ENCODE results near the gene IL1F10. TPM values are rescaled to one million over a fixed set of nuclear protein-coding genes. Genes with fewer than 3 reads are reported as not detected.

IL1F10 gene
- total RNA-seq, 2 experiments from 2014 or later, result not detected

DNA sequence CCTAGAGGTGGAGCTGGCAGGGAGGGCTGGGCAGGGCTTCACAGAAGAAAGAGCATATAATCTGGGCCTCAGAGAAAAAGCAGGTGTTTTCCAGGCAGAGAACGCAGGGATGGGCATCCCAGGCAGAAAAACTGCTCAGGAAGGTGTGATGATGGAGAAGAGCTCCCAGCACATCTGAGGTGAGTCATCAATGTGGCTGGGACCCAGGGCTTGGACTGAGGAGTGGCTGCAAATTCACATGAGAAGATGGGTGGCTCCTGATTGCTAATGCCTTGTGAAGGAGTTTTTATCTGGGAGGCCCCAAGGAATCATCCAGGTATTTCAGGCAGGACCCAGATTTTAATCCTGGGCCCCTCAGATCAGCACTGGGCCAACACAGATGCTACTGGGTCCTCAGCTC lies 10.2 kb downstream of the IL1F10 start:
- Mint-ChIP-seq H3K36me3 (ENCODE audit: low read depth) (no peaks in the 10 kb centered on the region), H3K27ac (no peak overlapping the region), H3K4me3 (no peak overlapping the region), H3K27me3 (peaks cover 11% of the 10 kb centered on the region), H3K4me1 (peaks cover 4% of the 10 kb centered on the region), H3K9me3 (no peaks in the 10 kb centered on the region)
- ChIA-PET POLR2A (no interaction called here), CTCF (interaction anchor here (0.7 to 3.4 kb wide), 3 partner anchors 59 to 121 kb away, joined by 4 to 22 read pairs (median 17); no protein-coding TSS in a partner anchor)
- no peak for DNase-seq

DNA sequence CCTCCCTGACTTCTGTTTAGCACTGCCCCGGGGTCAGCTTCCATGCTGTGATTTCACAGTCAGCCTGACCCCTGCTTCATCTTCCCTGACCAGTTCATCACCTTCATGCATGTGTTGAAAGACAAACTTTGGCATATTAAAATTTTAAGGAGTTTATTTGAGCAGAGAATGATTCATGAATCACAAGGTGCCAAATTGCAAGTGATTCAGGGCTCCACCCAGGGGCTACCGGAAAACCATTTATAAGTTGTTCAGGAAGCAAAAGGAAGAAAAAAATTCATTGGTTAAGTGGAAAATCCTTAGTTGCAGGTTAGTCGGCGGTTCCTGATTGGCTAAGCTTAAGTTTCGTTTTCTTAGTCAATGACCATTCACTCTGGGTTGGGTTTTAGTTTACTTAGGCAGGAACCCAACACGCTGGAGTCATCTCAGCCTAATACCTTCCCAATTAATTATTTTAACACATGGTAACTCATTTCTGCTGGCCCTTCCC lies 10.6 kb downstream of the IL1F10 start:
- H3K36me3 Mint-ChIP-seq (ENCODE audit: low read depth), result no peaks in the 10 kb centered on the region
- H3K4me1 Mint-ChIP-seq, result peaks cover 4% of the 10 kb centered on the region
- H3K27me3 Mint-ChIP-seq, result peaks cover 15% of the 10 kb centered on the region
- H3K4me3 Mint-ChIP-seq, result no peak overlapping the region
- CTCF ChIA-PET, result interaction anchor here (0.7 to 3.4 kb wide), 3 partner anchors 58 to 121 kb away, joined by 4 to 22 read pairs (median 17); no protein-coding TSS in a partner anchor
- POLR2A ChIA-PET, result no interaction called here
- H3K9me3 Mint-ChIP-seq, result no peaks in the 10 kb centered on the region
- no peak overlapping the region for H3K27ac Mint-ChIP-seq
- no peak for DNase-seq

DNA sequence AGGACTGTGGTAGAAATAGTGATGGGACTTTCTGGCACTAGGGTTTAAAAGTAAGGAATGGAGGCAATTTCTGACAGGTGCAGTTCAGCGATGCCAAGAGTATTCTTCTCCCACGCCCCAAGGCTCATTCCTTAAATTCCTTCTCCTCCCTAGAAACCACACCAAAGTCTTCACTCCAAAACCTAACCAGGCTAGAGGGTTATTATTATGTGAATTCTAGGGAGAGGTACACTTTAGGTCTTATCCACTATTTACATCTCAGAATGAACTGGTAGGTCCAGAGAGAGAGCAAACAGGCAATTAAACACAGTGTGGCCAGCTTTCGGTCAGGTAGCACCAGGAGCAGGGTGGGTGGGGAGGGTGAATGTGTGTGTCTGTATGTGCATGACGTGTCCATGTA lies 11.4 kb downstream of the IL1F10 start:
- peaks cover 4% of the 10 kb centered on the region for H3K4me1 Mint-ChIP-seq
- H3K4me3 Mint-ChIP-seq, result no peak overlapping the region
- H3K36me3 Mint-ChIP-seq (ENCODE audit: low read depth), result no peaks in the 10 kb centered on the region
- no peak for DNase-seq
- H3K27ac Mint-ChIP-seq, result no peak overlapping the region
- POLR2A ChIA-PET, result interaction anchor here (1.3 kb wide), 1 partner anchor 120 kb away, joined by 4 read pairs; no protein-coding TSS in a partner anchor
- no peaks in the 10 kb centered on the region for H3K9me3 Mint-ChIP-seq
- peaks cover 15% of the 10 kb centered on the region for H3K27me3 Mint-ChIP-seq
- CTCF ChIA-PET, result interaction anchor here (1.3 to 3.4 kb wide), 13 partner anchors 10 to 311 kb away, joined by 3 to 78 read pairs (median 9); partner anchors contain the start of genes IL1F10 and PSD4

DNA sequence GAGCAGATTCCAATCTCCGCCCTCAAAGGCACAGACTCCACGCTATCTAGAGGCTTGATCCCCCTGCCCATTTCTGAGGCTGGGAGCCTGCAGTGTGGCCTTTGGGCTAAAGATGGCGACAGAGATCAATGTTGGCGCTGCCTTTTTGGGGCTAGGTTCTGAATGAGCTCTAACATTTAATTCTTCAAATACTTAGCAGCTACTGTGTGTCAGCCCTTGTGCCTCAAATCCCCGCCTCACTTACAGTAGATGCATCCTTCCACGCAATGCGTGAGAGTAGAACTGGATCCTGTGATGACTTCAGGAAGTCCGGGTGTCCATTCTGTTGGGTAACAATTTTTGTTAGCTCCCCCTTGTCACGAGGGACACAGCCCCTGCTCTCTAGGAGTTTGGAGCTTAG lies 12.4 kb downstream of the IL1F10 start:
- peaks cover 6% of the 10 kb centered on the region for H3K4me1 Mint-ChIP-seq
- DNase-seq, result peak; percentile 60
- ChIA-PET POLR2A (interaction anchor here (0.5 to 1.3 kb wide), 2 partner anchors 95 to 119 kb away, joined by 3 to 4 read pairs; no protein-coding TSS in a partner anchor), CTCF (interaction anchor here (0.6 to 3.4 kb wide), 44 partner anchors 8 to 310 kb away, joined by 3 to 78 read pairs (median 5); partner anchors contain the start of genes IL1F10 and PSD4)
- peaks cover 15% of the 10 kb centered on the region for H3K27me3 Mint-ChIP-seq
- no peak overlapping the region for H3K27ac Mint-ChIP-seq
- H3K36me3 Mint-ChIP-seq (ENCODE audit: low read depth), result no peaks in the 10 kb centered on the region
- no peak overlapping the region for H3K4me3 Mint-ChIP-seq
- H3K9me3 Mint-ChIP-seq, result no peaks in the 10 kb centered on the region

DNA sequence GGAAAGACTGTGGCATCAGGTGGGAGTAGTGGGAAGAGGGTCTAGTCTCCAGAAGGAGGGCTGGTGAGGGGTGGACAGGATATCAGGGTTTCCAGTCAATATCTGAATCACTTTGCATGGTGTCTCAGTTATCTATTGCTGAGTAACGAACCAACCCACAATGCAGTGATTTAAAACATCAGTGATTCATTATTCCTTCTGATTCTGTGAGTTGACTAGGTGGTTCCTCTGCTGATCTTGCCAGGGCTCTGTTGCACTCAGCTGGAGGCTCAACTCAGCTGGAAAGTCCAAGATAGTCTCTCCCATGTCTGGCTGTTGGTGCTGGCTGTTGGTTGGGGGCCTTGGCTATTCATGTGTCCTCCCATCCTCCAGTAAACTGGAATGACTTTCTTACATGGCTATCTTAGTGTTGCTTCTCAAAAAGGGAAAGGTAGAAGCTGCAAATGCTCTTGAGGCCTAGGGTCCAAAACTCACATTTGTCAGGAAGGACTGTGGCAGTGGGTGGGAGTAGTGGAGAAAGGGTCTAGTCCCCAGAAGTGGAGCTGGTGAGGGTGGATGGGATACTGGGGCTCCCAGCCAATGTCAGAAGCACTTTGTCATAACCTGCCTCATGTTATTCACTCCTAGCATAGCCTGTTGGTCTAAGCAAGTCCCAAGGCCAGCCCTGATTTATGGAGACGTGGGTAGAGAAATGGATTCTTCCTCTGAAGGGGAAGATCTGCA lies 13.9 kb downstream of the IL1F10 start:
- DNase-seq, result no peak
- Mint-ChIP-seq H3K27me3 (peaks cover 10% of the 10 kb centered on the region), H3K36me3 (ENCODE audit: low read depth) (no peaks in the 10 kb centered on the region), H3K9me3 (no peaks in the 10 kb centered on the region), H3K27ac (no peak overlapping the region), H3K4me1 (peaks cover 9% of the 10 kb centered on the region), H3K4me3 (no peak overlapping the region)
- ChIA-PET POLR2A (no interaction called here), CTCF (interaction anchor here (1.4 to 2.8 kb wide), 4 partner anchors 56 to 308 kb away, joined by 4 to 78 read pairs (median 18); partner anchors contain the start of gene PSD4)

DNA sequence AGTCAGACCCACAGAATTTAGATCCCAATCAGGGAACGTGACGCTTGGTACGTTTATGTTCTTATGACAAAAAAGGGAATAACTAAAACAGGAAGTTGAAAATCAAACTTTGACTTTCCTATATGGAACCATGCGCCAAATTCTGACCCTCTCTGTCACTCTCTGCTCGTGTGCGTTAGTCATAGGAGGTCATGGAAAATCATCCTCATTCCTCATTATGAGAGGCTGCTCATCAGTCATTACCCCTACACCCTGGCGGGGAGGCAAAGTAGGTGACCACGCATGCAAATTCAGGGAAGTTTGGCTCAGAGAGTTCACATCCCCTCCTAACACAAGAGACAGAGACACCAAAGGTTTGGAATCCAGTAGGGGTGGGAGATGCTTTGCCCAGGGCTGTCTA lies 15.5 kb downstream of the IL1F10 start:
- Mint-ChIP-seq H3K4me3 (no peak overlapping the region), H3K4me1 (peaks cover 9% of the 10 kb centered on the region), H3K27me3 (peaks cover 9% of the 10 kb centered on the region), H3K9me3 (no peaks in the 10 kb centered on the region), H3K27ac (no peak overlapping the region), H3K36me3 (ENCODE audit: low read depth) (no peaks in the 10 kb centered on the region)
- ChIA-PET POLR2A (interaction anchor here (1.0 to 1.9 kb wide), 2 partner anchors 91 to 123 kb away, joined by 3 to 5 read pairs; partner anchors contain the start of gene PSD4), CTCF (interaction anchor here (1.0 kb wide), 1 partner anchor 10 kb away, joined by 3 read pairs; no protein-coding TSS in a partner anchor)
- DNase-seq, result no peak

DNA sequence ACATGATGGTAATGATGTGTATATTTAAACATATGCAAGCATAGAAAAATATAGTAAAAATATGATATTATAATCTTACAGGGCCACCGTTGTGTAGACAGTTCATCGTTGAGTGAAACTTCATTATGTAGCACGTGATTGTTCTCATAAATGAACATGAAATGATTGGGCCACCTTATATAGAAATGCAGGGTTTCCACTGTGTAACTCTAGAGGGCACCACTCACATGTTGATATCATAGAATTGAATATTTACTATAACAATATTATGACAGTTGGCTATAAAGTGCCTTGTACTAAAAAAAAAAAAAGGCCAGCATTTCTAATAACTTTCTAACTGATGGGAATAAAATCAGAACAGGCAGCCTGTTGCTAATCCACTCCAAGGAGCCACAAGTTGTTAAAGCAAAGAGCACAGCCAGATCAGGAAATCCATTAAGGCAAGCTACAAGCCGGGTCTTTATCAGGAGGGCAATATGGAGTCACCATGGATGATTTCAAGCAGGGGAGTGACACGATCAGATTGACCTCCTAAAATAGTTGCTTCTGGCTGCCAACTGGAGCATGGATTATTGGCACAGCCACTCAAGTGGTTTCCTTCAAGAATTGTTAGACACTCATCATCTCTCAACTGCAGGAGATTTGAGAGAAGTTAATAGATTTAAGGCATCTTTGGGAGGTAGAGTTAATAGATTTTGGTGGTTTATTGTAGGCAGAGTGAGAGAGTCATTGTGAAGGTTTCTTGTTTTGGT lies 16.7 kb downstream of the IL1F10 start:
- POLR2A ChIA-PET, result interaction anchor here (0.6 to 1.9 kb wide), 3 partner anchors 13 to 89 kb away, joined by 3 to 5 read pairs (median 3); partner anchors contain the start of gene PSD4
- H3K27ac Mint-ChIP-seq, result no peak overlapping the region
- DNase-seq, result no peak

DNA sequence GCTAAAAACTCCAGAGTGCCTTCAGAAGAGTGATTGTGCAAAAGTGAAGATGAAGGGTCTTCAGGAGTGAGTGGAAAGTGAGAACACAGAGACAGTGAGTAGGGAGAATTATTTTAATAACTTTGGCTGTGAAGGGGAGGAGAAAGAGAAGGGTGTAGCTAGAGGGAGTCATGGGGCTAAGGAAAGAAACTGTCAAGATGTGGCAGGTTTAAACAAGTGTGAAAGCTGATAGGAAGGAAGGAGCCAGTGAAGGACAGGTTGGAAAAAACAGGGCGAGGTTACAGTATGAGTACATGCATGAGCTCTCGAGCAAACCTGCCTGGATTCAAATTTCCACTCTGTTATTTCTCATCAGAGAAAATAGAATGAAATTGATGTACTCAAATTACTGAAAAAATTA lies 17.8 kb downstream of the IL1F10 start:
- peaks cover 9% of the 10 kb centered on the region for H3K4me1 Mint-ChIP-seq
- POLR2A ChIA-PET, result interaction anchor here (1.6 kb wide), 1 partner anchor 13 kb away, joined by 4 read pairs; no protein-coding TSS in a partner anchor
- no peaks in the 10 kb centered on the region for H3K9me3 Mint-ChIP-seq
- no peak for DNase-seq
- H3K27ac Mint-ChIP-seq, result no peak overlapping the region
- CTCF ChIA-PET, result interaction anchor here (1.4 to 1.5 kb wide), 2 partner anchors 15 to 51 kb away, joined by 3 to 5 read pairs; no protein-coding TSS in a partner anchor
- no peaks in the 10 kb centered on the region for H3K36me3 Mint-ChIP-seq (ENCODE audit: low read depth)
- H3K4me3 Mint-ChIP-seq, result no peak overlapping the region
- peaks cover 9% of the 10 kb centered on the region for H3K27me3 Mint-ChIP-seq

More for the DNA sequence above, 16.7 kb downstream of the IL1F10 start:
- H3K27me3 Mint-ChIP-seq, result peaks cover 9% of the 10 kb centered on the region
- peaks cover 9% of the 10 kb centered on the region for H3K4me1 Mint-ChIP-seq
- no peaks in the 10 kb centered on the region for H3K36me3 Mint-ChIP-seq (ENCODE audit: low read depth)
- no peak overlapping the region for H3K4me3 Mint-ChIP-seq
- no peaks in the 10 kb centered on the region for H3K9me3 Mint-ChIP-seq
- CTCF ChIA-PET, result interaction anchor here (0.6 to 1.5 kb wide), 9 partner anchors 8 to 154 kb away, joined by 3 to 5 read pairs (median 3); no protein-coding TSS in a partner anchor

DNA sequence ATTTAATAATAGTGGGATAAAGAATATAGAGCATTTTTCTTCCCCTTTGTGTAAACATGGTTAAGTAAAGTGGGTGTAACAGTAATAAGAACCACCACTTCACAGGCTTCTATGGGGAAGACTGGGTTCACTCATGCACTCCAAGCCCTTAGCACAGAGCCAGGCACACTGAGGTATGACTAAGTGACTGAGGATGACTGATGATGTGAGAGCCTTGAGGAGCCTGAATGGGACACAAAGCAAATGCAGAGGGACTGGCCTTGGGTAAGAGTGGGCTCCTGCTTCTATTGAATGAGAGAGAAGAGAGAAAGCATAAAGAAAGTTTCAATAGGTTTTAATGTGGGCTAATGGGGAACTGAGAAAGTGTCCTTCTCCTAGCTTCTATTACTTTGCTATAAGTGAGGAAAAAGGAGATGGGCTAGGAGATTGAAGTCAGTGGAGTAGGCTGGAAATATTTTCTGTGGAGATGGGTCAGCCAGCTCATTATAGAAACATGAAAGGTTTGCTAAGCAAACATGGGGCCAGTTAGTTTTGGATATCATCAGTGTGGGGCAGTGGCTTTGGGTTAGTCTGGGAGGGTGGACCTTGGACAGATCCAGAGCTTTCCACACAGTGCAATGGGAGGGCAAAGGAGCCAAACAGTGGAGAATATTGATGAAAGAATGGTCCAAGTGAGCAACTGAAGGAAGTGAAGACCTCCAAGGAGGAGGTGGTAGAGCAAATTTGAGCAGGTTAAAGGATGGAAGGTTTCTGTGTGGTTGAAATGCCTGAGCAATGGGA lies 20.6 kb downstream of the IL1F10 start:
- no peaks in the 10 kb centered on the region for H3K9me3 Mint-ChIP-seq
- peaks cover 9% of the 10 kb centered on the region for H3K4me1 Mint-ChIP-seq

DNA sequence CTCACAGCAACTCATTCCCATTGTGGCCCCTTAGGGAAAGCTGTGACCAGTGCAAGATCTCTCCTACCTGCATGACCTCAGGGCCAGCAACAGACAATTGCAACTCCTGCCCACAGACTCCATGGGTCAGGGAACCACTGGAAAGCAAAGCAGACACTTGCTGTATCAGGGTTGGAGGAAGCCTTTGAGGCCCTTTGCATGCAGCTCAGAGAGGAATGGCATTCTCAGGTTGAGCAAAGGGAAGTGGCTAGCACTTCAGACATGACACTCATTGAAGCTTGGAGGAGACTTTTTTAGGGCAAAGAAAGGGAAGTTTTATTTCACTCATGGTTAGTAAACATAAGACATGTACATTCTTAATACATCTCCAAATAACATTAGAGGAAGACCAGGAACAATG lies 22.1 kb downstream of the IL1F10 start:
- Mint-ChIP-seq H3K36me3 (ENCODE audit: low read depth) (peaks cover 3% of the 10 kb centered on the region), H3K9me3 (no peaks in the 10 kb centered on the region), H3K27ac (no peak overlapping the region), H3K4me1 (peaks cover 5% of the 10 kb centered on the region), H3K4me3 (no peak overlapping the region), H3K27me3 (no peaks in the 10 kb centered on the region)
- POLR2A ChIA-PET, result interaction anchor here (1.5 kb wide), 1 partner anchor 15 kb away, joined by 6 read pairs; no protein-coding TSS in a partner anchor
- CTCF ChIA-PET, result interaction anchor here (0.9 to 3.0 kb wide), 4 partner anchors 10 to 148 kb away, joined by 3 to 17 read pairs (median 5); no protein-coding TSS in a partner anchor
- no peak for DNase-seq

More for the DNA sequence above, 20.6 kb downstream of the IL1F10 start:
- CTCF ChIA-PET, result interaction anchor here (1.2 to 3.0 kb wide), 4 partner anchors 8 to 147 kb away, joined by 3 to 17 read pairs (median 4); no protein-coding TSS in a partner anchor
- POLR2A ChIA-PET, result no interaction called here
- no peaks in the 10 kb centered on the region for H3K27me3 Mint-ChIP-seq
- H3K4me3 Mint-ChIP-seq, result no peak overlapping the region
- no peak for DNase-seq
- no peak overlapping the region for H3K27ac Mint-ChIP-seq
- peaks cover 3% of the 10 kb centered on the region for H3K36me3 Mint-ChIP-seq (ENCODE audit: low read depth)

DNA sequence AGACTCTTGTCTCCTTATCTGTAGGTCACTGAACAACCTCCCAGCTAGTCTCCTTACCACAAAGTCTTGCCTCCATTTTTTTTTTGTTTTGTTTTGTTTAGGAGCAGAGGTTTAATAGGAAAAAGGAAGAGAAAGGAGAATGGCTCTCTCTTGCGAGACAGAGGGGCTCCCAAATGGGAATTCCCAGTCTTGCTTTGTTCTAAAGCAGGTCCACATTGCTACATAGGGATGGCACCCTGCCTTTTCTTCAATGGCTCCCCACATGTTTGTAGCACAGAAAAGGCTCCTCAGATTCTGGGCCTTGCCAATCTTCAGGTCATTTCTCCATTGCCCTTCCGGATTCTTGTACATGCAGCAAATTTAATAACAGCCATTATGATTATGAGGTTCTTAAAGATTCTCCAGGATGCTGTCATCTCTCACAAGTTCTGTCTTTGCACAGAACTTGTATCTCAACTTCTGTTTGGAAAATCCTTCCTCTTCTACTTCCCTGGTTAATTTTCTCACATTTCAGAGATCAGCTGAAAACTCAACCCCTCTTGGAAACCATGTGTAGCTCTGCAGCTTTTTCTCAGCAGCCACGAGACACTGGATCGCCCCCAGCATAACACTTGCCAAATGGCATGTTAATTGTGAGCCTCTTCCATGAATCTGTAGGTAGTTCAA lies 23.6 kb downstream of the IL1F10 start:
- no peak for DNase-seq
- Mint-ChIP-seq H3K27me3 (no peaks in the 10 kb centered on the region), H3K4me1 (no peaks in the 10 kb centered on the region), H3K36me3 (ENCODE audit: low read depth) (peaks cover 9% of the 10 kb centered on the region), H3K4me3 (no peak overlapping the region), H3K9me3 (peaks cover 5% of the 10 kb centered on the region), H3K27ac (no peak overlapping the region)
- ChIA-PET CTCF (interaction anchor here (1.1 kb wide), 1 partner anchor 47 kb away, joined by 4 read pairs; no protein-coding TSS in a partner anchor), POLR2A (no interaction called here)
